Retina (tissue), 1 donor: Measurements from ENCODE around the gene LAMA2.

Source experiments
- DNase-seq: peaks from one replicate; pipeline ENCODE4 v3.0.0-alpha.2; 2016

LAMA2 gene

GRCh38 chr6:129475477-129476247 is 592.7 kb downstream of the LAMA2 start:
- DNase-seq: peak; percentile 56

- no peak for DNase-seq
Observed at GRCh38 chr6:129476248-129476564, 593.3 kb downstream of the LAMA2 start.

GRCh38 chr6:129476810-129477209 is 593.9 kb downstream of the LAMA2 start:
- DNase-seq: no peak

GRCh38 chr6:129478379-129478778 is 595.4 kb downstream of the LAMA2 start:
- no peak for DNase-seq

- DNase-seq: no peak
Observed at GRCh38 chr6:129481706-129482105, 598.8 kb downstream of the LAMA2 start.

GRCh38 chr6:129485746-129486145 is 602.8 kb downstream of the LAMA2 start:
- DNase-seq: peak; percentile 30

GRCh38 chr6:129486327-129486726 is 603.4 kb downstream of the LAMA2 start:
- DNase-seq: peak; percentile 29

GRCh38 chr6:129488313-129488712 is 605.4 kb downstream of the LAMA2 start:
- DNase-seq: no peak

GRCh38 chr6:129489215-129489765 is 606.4 kb downstream of the LAMA2 start:
- no peak for DNase-seq

- no peak for DNase-seq
Observed at GRCh38 chr6:129490521-129491255, 607.8 kb downstream of the LAMA2 start.

GRCh38 chr6:129491436-129491835 is 608.5 kb downstream of the LAMA2 start:
- DNase-seq: no peak

GRCh38 chr6:129492260-129492659 is 609.3 kb downstream of the LAMA2 start:
- DNase-seq: no peak

- no peak for DNase-seq
Observed at GRCh38 chr6:129493354-129493902, 610.5 kb downstream of the LAMA2 start.

- DNase-seq: no peak
Observed at GRCh38 chr6:129494099-129494498, 611.2 kb downstream of the LAMA2 start.

- no peak for DNase-seq
Observed at GRCh38 chr6:129494586-129494985, 611.6 kb downstream of the LAMA2 start.

GRCh38 chr6:129495652-129496051 is 612.7 kb downstream of the LAMA2 start:
- no peak for DNase-seq

- DNase-seq: no peak
Observed at GRCh38 chr6:129497481-129498441, 614.8 kb downstream of the LAMA2 start.

- DNase-seq: no peak
Observed at GRCh38 chr6:129498541-129498940, 615.6 kb downstream of the LAMA2 start.

GRCh38 chr6:129498950-129499842 is 616.3 kb downstream of the LAMA2 start:
- peak; percentile 48 for DNase-seq

- no peak for DNase-seq
Observed at GRCh38 chr6:129499843-129500219, 616.9 kb downstream of the LAMA2 start.

GRCh38 chr6:129500958-129501739 is 618.2 kb downstream of the LAMA2 start:
- peak; percentile 43 for DNase-seq
